C4-2B (cell line): ENCODE measurements around the gene PRICKLE1.

Source experiments
- ZFX ChIP-seq: fragments of 450-650 bp; IDR thresholded peaks from 2 replicates; pipeline ENCODE4 v1.6.1; 2017
- TF ChIP-seq, protein P1 (sequence below): fragments of 450-650 bp; conservative IDR thresholded peaks from 2 replicates; pipeline ENCODE4 v1.5.1; 2017; ENCODE audit warnings: mild to moderate bottlenecking

DNA sequence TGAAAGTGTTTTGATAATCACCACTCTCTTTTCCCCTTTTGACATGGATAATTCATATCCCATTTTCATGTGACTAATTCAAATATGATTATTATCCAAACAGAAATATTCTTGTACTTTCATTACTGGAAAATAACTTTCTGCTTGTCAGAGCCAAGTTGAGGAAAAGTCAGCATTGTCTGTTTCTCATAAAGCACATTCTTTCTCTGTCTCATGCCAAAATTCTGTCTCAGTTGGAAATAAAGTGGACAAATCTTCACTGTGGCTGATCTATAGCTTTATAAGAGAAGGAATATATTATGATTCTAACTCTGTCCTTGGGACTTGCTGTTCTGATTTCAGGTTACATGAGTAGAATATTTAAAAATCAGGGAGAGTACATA, 22.7 kb upstream of the PRICKLE1 start:
- TF ChIP-seq, protein P1, sequence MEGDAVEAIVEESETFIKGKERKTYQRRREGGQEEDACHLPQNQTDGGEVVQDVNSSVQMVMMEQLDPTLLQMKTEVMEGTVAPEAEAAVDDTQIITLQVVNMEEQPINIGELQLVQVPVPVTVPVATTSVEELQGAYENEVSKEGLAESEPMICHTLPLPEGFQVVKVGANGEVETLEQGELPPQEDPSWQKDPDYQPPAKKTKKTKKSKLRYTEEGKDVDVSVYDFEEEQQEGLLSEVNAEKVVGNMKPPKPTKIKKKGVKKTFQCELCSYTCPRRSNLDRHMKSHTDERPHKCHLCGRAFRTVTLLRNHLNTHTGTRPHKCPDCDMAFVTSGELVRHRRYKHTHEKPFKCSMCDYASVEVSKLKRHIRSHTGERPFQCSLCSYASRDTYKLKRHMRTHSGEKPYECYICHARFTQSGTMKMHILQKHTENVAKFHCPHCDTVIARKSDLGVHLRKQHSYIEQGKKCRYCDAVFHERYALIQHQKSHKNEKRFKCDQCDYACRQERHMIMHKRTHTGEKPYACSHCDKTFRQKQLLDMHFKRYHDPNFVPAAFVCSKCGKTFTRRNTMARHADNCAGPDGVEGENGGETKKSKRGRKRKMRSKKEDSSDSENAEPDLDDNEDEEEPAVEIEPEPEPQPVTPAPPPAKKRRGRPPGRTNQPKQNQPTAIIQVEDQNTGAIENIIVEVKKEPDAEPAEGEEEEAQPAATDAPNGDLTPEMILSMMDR = no peak
- TF ChIP-seq ZFX = no peak
